Measurements from ENCODE around the gene FCMR.

DNA sequence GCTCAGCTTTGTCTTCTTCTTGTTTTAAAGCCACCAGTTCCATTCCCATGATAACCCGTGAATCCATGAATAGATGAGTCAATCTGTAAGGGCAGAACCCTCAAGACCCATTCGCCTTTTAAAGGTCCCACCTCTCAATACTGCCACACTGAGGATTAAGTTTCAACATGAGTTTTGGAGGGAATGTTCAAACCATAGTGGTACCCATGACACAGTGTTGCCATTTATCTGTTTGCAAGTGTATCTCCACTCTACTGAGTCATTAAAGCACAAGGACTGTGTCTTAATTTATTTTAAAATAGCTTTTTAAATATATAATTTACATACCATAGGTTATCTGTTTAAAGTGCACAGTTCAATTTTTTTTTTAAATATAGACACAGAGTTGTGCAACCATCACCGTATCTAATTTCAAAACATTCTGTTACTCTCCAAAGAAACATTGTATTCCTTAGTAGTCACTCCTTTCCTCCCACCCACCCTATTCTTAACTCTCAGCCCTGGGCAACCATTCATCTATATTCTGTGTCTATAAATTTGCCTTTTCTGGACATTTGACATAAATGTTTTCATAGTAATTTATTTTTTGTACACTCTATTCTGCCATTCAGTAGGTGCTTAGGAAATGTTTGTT, 29.3 kb downstream of the FCMR start:
- no peak for TF ChIP-seq EZH2 (IDR thresholded peaks at IDR 0.05; ENCODE audit: borderline replicate concordance, low read length)
- TF ChIP-seq, protein P1, sequence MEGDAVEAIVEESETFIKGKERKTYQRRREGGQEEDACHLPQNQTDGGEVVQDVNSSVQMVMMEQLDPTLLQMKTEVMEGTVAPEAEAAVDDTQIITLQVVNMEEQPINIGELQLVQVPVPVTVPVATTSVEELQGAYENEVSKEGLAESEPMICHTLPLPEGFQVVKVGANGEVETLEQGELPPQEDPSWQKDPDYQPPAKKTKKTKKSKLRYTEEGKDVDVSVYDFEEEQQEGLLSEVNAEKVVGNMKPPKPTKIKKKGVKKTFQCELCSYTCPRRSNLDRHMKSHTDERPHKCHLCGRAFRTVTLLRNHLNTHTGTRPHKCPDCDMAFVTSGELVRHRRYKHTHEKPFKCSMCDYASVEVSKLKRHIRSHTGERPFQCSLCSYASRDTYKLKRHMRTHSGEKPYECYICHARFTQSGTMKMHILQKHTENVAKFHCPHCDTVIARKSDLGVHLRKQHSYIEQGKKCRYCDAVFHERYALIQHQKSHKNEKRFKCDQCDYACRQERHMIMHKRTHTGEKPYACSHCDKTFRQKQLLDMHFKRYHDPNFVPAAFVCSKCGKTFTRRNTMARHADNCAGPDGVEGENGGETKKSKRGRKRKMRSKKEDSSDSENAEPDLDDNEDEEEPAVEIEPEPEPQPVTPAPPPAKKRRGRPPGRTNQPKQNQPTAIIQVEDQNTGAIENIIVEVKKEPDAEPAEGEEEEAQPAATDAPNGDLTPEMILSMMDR (conservative IDR thresholded peaks at IDR 0.05 in 1 of 2, IDR thresholded peaks at IDR 0.05 in 1 of 2; ENCODE audit: extremely low read depth in 1 of 2, insufficient read depth in 1 of 2, low read depth in 1 of 2, low read length in 2 of 2): no peak

Measured in mammary epithelial cell (primary cell).